H1 (cell line): ENCODE results near the gene CERS1. TPM values are rescaled to one million over a fixed set of nuclear protein-coding genes. Genes with fewer than 3 reads are reported as not detected.

Experiments used
- CTCF ChIA-PET: fragments of 300-600 bp; sonication (Branson Sonifier 250); formaldehyde crosslinking; loops from one replicate; lab custom pipeline; 2021; ENCODE audit not compliant: partially characterized antibody; lab: Charles Lee
- POLR2A ChIA-PET: fragments of 300-600 bp; sonication (Branson Sonifier 250); formaldehyde crosslinking; loops from one replicate; lab custom pipeline; 2021; ENCODE audit warnings: inconsistent platforms; ENCODE audit not compliant: partially characterized antibody; lab: Charles Lee
- DNase-seq, 2 experiments: peaks; one replicate each; pipeline versions ENCODE4 v3.0.0 to v3.0.0-alpha.2; 2010 to 2022; ENCODE audit warnings: low spot score in 2 of 2, low read depth in 1 of 2, mixed read lengths in 1 of 2
- FAIRE-seq: peaks from 2 replicates; lab custom pipeline; 2011; peaks lifted over from hg19 to GRCh38; lab: Jason Lieb, UNC
- H2AFZ ChIP-seq: 2 replicates; pipeline ENCODE4 v1.8.1; 2012; ENCODE audit warnings: low read length, inconsistent platforms
- H2AK5ac ChIP-seq: 2 replicates; pipeline ENCODE4 v1.6.1; 2013; ENCODE audit warnings: low read depth, low read length
- H2BK120ac ChIP-seq: replicated peaks from 2 replicates; pipeline ENCODE3; 2013; ENCODE audit warnings: low read depth, low read length, inconsistent platforms
- H2BK12ac ChIP-seq: 2 replicates; pipeline ENCODE4 v1.6.1; 2013; ENCODE audit warnings: low read depth, low read length
- H2BK15ac ChIP-seq: 2 replicates; pipeline ENCODE4 v1.6.1; 2013; ENCODE audit warnings: low read length
- H2BK20ac ChIP-seq: 2 replicates; pipeline ENCODE4 v1.6.1; 2013; ENCODE audit warnings: low read length
- H2BK5ac ChIP-seq: 2 replicates; pipeline ENCODE4 v1.6.1; 2013; ENCODE audit warnings: low read depth, low read length
- H3K14ac ChIP-seq: 2 replicates; pipeline ENCODE4 v1.6.1; 2013; ENCODE audit warnings: inconsistent platforms; ENCODE audit not compliant: insufficient read length
- H3K18ac ChIP-seq: 2 replicates; pipeline ENCODE4 v1.6.1; 2013; ENCODE audit warnings: low read length; ENCODE audit errors: extremely low read depth
- H3K23ac ChIP-seq: 2 replicates; pipeline ENCODE4 v1.6.1; 2013; ENCODE audit warnings: inconsistent platforms; ENCODE audit not compliant: insufficient read length
- H3K23me2 ChIP-seq: 2 replicates; pipeline ENCODE4 v1.6.1; 2013; ENCODE audit warnings: low read depth, low read length
- H3K27ac ChIP-seq: 2 replicates; pipeline ENCODE4 v1.6.1; 2011; ENCODE audit warnings: low read depth, low read length, inconsistent platforms
- H3K27me3 ChIP-seq, 4 experiments: replicated peaks in 1 of 4; 1 replicate in 1 of 4; 2 replicates in 3 of 4; pipeline versions ENCODE4 v1.6.1 to v1.8.1; 2011 to 2013; ENCODE audit warnings: low read length in 3 of 4, mild to moderate bottlenecking in 3 of 4, inconsistent platforms in 2 of 4, mixed read lengths in 2 of 4, moderate library complexity in 1 of 4; ENCODE audit not compliant: control insufficient read depth in 3 of 4, insufficient read depth in 3 of 4; ENCODE audit errors: extremely low read depth in 1 of 4
- H3K36me3 ChIP-seq, 4 experiments: 2 replicates each; pipeline versions ENCODE4 v1.6.1 to v1.8.1; 2011 to 2013; ENCODE audit warnings: mild to moderate bottlenecking in 4 of 4, low read length in 3 of 4, moderate library complexity in 2 of 4, control low read depth in 1 of 4, inconsistent platforms in 1 of 4; ENCODE audit not compliant: insufficient read depth in 4 of 4, control insufficient read depth in 2 of 4
- H3K4ac ChIP-seq: replicated peaks from 2 replicates; pipeline ENCODE3; 2013; ENCODE audit warnings: low read length, low read depth, mixed read lengths, inconsistent platforms; ENCODE audit not compliant: insufficient read length
- H3K4me1 ChIP-seq, 4 experiments: replicated peaks in 1 of 4; 1 replicate in 1 of 4; 2 replicates in 3 of 4; pipeline versions ENCODE4 v1.6.1 to v1.8.1; 2011 to 2013; ENCODE audit warnings: low read length in 3 of 4, inconsistent platforms in 2 of 4, mixed read lengths in 1 of 4; ENCODE audit not compliant: insufficient read depth in 4 of 4, control insufficient read depth in 3 of 4
- H3K4me2 ChIP-seq, 2 experiments: 2 replicates each; pipeline versions ENCODE4 v1.6.1 to v1.8.1; 2011 to 2013; ENCODE audit warnings: low read depth in 2 of 2, low read length in 2 of 2, control low read depth in 1 of 2, inconsistent platforms in 1 of 2, mild to moderate bottlenecking in 1 of 2; ENCODE audit not compliant: insufficient read depth in 1 of 2
- H3K4me3 ChIP-seq, 4 experiments: fragments of 200-600, 300-600 bp in 1 of 4; sonication (generic), shearing (Covaris generic), sonication (Bioruptor Twin) in 1 of 4; 2 replicates each; pipeline versions ENCODE4 v1.5.1 to v1.8.1; 2011 to 2016; ENCODE audit warnings: low read length in 4 of 4, low read depth in 3 of 4, control low read depth in 2 of 4, inconsistent platforms in 2 of 4, mild to moderate bottlenecking in 2 of 4, mixed read lengths in 1 of 4, moderate library complexity in 1 of 4; ENCODE audit not compliant: insufficient read depth in 2 of 4; ENCODE audit errors: extremely low read depth in 1 of 4
- H3K56ac ChIP-seq: replicated peaks from 2 replicates; pipeline ENCODE3; 2013; ENCODE audit warnings: low read depth, mild to moderate bottlenecking, mixed read lengths, low read length, inconsistent platforms; ENCODE audit not compliant: insufficient read length
- H3K79me1 ChIP-seq: 2 replicates; pipeline ENCODE4 v1.6.1; 2013; ENCODE audit warnings: low read depth, low read length, control low read depth
- H3K79me2 ChIP-seq, 2 experiments: 2 replicates each; pipeline versions ENCODE4 v1.6.1 to v1.8.1; 2012 to 2013; ENCODE audit warnings: low read length in 2 of 2, mild to moderate bottlenecking in 2 of 2, inconsistent platforms in 1 of 2; ENCODE audit not compliant: insufficient read depth in 2 of 2, control insufficient read depth in 1 of 2
- H3K9ac ChIP-seq, 4 experiments: replicated peaks in 1 of 4; 1 replicate in 1 of 4; 2 replicates in 3 of 4; pipeline versions ENCODE4 v1.6.1 to v1.8.1; 2011 to 2013; ENCODE audit warnings: low read depth in 3 of 4, low read length in 3 of 4, control low read depth in 2 of 4, mild to moderate bottlenecking in 2 of 4, moderate library complexity in 2 of 4, inconsistent platforms in 1 of 4; ENCODE audit errors: extremely low read depth in 1 of 4
- H3K9me3 ChIP-seq, 2 experiments: 2 replicates each; pipeline versions ENCODE4 v1.6.1 to v1.8.1; 2012 to 2013; ENCODE audit warnings: mild to moderate bottlenecking in 2 of 2, moderate library complexity in 2 of 2, control low read depth in 1 of 2, inconsistent platforms in 1 of 2, low read depth in 1 of 2, low read length in 1 of 2, mixed read lengths in 1 of 2; ENCODE audit not compliant: insufficient read depth in 2 of 2
- H4K20me1 ChIP-seq, 2 experiments: replicated peaks in 1 of 2; 2 replicates each; pipeline versions ENCODE3 to v1.8.1; 2011 to 2013; ENCODE audit warnings: inconsistent platforms in 2 of 2, low read length in 2 of 2, mild to moderate bottlenecking in 1 of 2; ENCODE audit not compliant: insufficient read depth in 2 of 2, control insufficient read depth in 1 of 2
- H4K5ac ChIP-seq: 2 replicates; pipeline ENCODE4 v1.6.1; 2013; ENCODE audit warnings: low read length, low read depth, mixed read lengths, inconsistent platforms; ENCODE audit not compliant: insufficient read length
- H4K8ac ChIP-seq: 2 replicates; pipeline ENCODE4 v1.8.0; 2013; ENCODE audit warnings: mild to moderate bottlenecking, moderate library complexity, low read length, inconsistent platforms; ENCODE audit not compliant: insufficient read depth; ENCODE audit errors: extremely low read depth
- H4K91ac ChIP-seq: replicated peaks from 2 replicates; pipeline ENCODE3; 2013; ENCODE audit warnings: low read length, mixed read lengths, inconsistent platforms; ENCODE audit not compliant: insufficient read length
- ASH2L ChIP-seq: fragments of 200-600, 300-600 bp; sonication (generic); IDR thresholded peaks from one replicate; pipeline ENCODE4 v1.7.1; 2017; ENCODE audit warnings: low read length
- CBX5 ChIP-seq: fragments of 300-800, 300-1000 bp; sonication (generic); IDR thresholded peaks from 2 replicates; pipeline ENCODE4 v1.7.1; 2016; ENCODE audit warnings: antibody characterized with exemption, low read length, low read depth
- CEBPB ChIP-seq: IDR thresholded peaks from 2 replicates; pipeline ENCODE4 v1.6.1; 2012; ENCODE audit warnings: low read depth, low read length
- CHD2 ChIP-seq: IDR thresholded peaks from 2 replicates; pipeline ENCODE4 v1.6.1; 2012; ENCODE audit warnings: low read length, improper control_type of control experiment
- EP300 ChIP-seq, 2 experiments: IDR thresholded peaks; 1 replicate in 1 of 2; 2 replicates in 1 of 2; pipeline ENCODE4 v1.6.1; 2011 to 2012; ENCODE audit warnings: low read depth in 2 of 2, low read length in 2 of 2, mild to moderate bottlenecking in 2 of 2, borderline replicate concordance in 1 of 2, inconsistent platforms in 1 of 2, moderate library complexity in 1 of 2
- EZH2 ChIP-seq: fragments of 200-600 bp; sonication (generic); IDR thresholded peaks from 2 replicates; pipeline ENCODE4 v1.7.1; 2012; ENCODE audit warnings: low read depth, mild to moderate bottlenecking, moderate library complexity, low read length, inconsistent platforms; ENCODE audit not compliant: severe bottlenecking
- FOSL1 ChIP-seq: IDR thresholded peaks from 2 replicates; pipeline ENCODE4 v1.6.1; 2011; ENCODE audit warnings: mild to moderate bottlenecking, low read depth, low read length, moderate library complexity; ENCODE audit not compliant: insufficient read depth
- KDM1A ChIP-seq: fragments of 200-600, 300-600 bp; sonication (generic); IDR thresholded peaks from 2 replicates; pipeline ENCODE4 v1.7.1; 2016; ENCODE audit warnings: mild to moderate bottlenecking, low read length, borderline replicate concordance
- NRF1 ChIP-seq: IDR thresholded peaks from 2 replicates; pipeline ENCODE4 v1.6.1; 2011; ENCODE audit warnings: mild to moderate bottlenecking, low read depth, low read length, improper control_type of control experiment
- SUZ12 ChIP-seq: fragments of 200-600 bp; sonication (generic); IDR thresholded peaks from 2 replicates; pipeline ENCODE4 v1.6.1; 2012; ENCODE audit warnings: mild to moderate bottlenecking, inconsistent platforms, low read length, moderate library complexity, mixed read lengths
- TBP ChIP-seq: IDR thresholded peaks from 2 replicates; pipeline ENCODE4 v1.6.1; 2011; ENCODE audit warnings: low read depth, low read length, improper control_type of control experiment
- TEAD4 ChIP-seq: IDR thresholded peaks from 2 replicates; pipeline ENCODE4 v1.6.1; 2012; ENCODE audit warnings: low read depth, low read length, inconsistent platforms, mixed read lengths
- YY1 ChIP-seq: IDR thresholded peaks from 2 replicates; pipeline ENCODE4 v1.6.1; 2011; ENCODE audit warnings: low read depth, mild to moderate bottlenecking, low read length
- WGBS, 2 experiments: shearing (Covaris generic) in 1 of 2; methylation state at CpG; one replicate each; pipeline versions ENCODE4 v1.1.6 to v1.1.7; 2013 to 2015; ENCODE audit warnings: low lambda C conversion rate in 2 of 2, mixed read lengths in 2 of 2, inconsistent platforms in 1 of 2, low coverage in 1 of 2, missing lambda C conversion rate in 1 of 2; ENCODE audit not compliant: insufficient replicate concordance in 2 of 2, insufficient coverage in 1 of 2, insufficient read length in 1 of 2; ENCODE audit errors: extremely low coverage in 1 of 2, missing lambda C conversion rate in 1 of 2; 5-methylcytosine and 5-hydroxymethylcytosine counted together
- polyA plus RNA-seq, 7 experiments: library from polyadenylated mRNA; depleted of rRNA in 3 of 7; stranded (reverse) in 5 of 7; unstranded in 2 of 7; fragments of >200 nt in 5 of 7; fragments of 200-250 nt in 2 of 7; gene quantifications; 1 replicate in 5 of 7; 2 replicates in 1 of 7; 4 replicates in 1 of 7; pipeline versions ENCODE4 v1.2.1 to v1.2.3, GENCODE V29; 2011 to 2013; ENCODE audit warnings: missing spikeins in 2 of 7, mixed read lengths in 2 of 7
- total RNA-seq: library from RNA; stranded (reverse); fragmentation: NEBNext Ultra II Directional; extraction: Animal tissue kit (Norgen Biotek cat#: 25700); gene quantifications from 2 replicates; pipeline ENCODE4 v1.2.1, GENCODE V29; 2021
- TF ChIP-seq, protein P1 (sequence below): IDR thresholded peaks from 2 replicates; pipeline ENCODE4 v1.6.1; 2012; ENCODE audit warnings: inconsistent platforms

CERS1 gene
- total and polyA plus RNA-seq, 2 of the 8 experiments (the other 6 are each of a cell fraction or from before 2014, with no cell fraction given), result 18.6 to 51.0 TPM

DNA sequence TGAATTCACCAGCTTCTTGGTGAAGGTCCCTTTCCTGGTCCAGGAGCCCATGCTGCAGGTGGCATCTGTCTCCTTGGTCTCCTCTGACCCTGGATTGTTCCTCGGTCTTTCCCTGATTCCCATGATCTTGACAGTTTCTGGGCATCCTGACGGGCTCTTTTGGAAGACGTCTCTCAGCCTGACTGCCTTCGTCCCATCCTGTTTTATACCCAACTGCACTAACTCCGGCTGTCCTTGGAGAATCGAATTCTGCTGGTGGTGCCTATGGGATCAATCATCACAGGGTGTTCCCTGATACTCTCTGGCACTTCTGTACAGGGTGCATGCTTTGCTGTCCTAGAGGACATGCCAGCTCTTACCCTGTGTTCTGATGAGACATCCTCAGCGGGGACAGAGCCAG is 19.1 kb downstream of the CERS1 start:
- Histone ChIP-seq H3K9ac (no peak overlapping the region), H3K4ac (no peak overlapping the region), H2BK120ac (no peak overlapping the region), H4K20me1 (peaks cover 2 to 6% of the 10 kb centered on the region in 2 experiments), H2AFZ (no peak overlapping the region), H2AK5ac (no peak overlapping the region), H3K79me1 (no peaks in the 10 kb centered on the region), H2BK12ac (no peak overlapping the region), H3K56ac (no peak overlapping the region), H3K18ac (no peak overlapping the region), H3K27ac (no peak overlapping the region), H3K27me3 (no peaks in the 10 kb centered on the region; a peak in 1 of 7 replicates), H3K36me3 (peaks cover 0 to 13% (median 3%) of the 10 kb centered on the region in 4 experiments; a peak in 3 of 8 replicates), H2BK15ac (no peak overlapping the region), H4K91ac (no peak overlapping the region), H2BK5ac (no peak overlapping the region), H3K23ac (no peak overlapping the region), H3K79me2 (no peaks in the 10 kb centered on the region), H4K8ac (no peak overlapping the region), H2BK20ac (no peak overlapping the region), H4K5ac (no peak overlapping the region), H3K9me3 (no peaks in the 10 kb centered on the region; a peak in 1 of 4 replicates), H3K14ac (no peak overlapping the region), H3K4me2 (no peak overlapping the region), H3K23me2 (no peaks in the 10 kb centered on the region; the same call in 1 of the 2 replicates), H3K4me3 (no peak overlapping the region), H3K4me1 (no peaks in the 10 kb centered on the region; a peak in 4 of 7 replicates)
- no peak for DNase-seq
- POLR2A ChIA-PET, result interaction anchor here (0.8 to 1.3 kb wide), 4 partner anchors 8 to 45 kb away, joined by 3 to 4 read pairs (median 3); partner anchors contain the start of gene UPF1
- 90% methylated on average over 7 of the region's 7 CpGs; no CpG with 5 or more reads in 1 of the 2 experiments for WGBS, 2 experiments
- FAIRE-seq, result no peak
- CTCF ChIA-PET, result interaction anchor here (1.1 to 2.6 kb wide), 6 partner anchors 10 to 109 kb away, joined by 3 to 16 read pairs (median 4); no protein-coding TSS in a partner anchor
- TF ChIP-seq KDM1A (no peak), TEAD4 (no peak), YY1 (no peak), CHD2 (no peak), TBP (no peak), CEBPB (no peak), NRF1 (no peak), ASH2L (no peak), FOSL1 (no peak), SUZ12 (no peak), EP300 (IDR thresholded peaks at IDR 0.05; ENCODE audit: borderline replicate concordance in 1 of 2, low read depth in 2 of 2, low read length in 2 of 2) (no peak), CBX5 (no peak), EZH2 (no peak)
- TF ChIP-seq, protein P1, sequence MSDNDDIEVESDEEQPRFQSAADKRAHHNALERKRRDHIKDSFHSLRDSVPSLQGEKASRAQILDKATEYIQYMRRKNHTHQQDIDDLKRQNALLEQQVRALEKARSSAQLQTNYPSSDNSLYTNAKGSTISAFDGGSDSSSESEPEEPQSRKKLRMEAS, result no peak
